Ectodermal cell (in vitro differentiated cells): ENCODE measurements around the gene RASSF1.
A peak's percentile ranks its signal among the peaks of the same experiment; 100 is the strongest.

Experiments
- H3K27ac ChIP-seq: 2 replicates; pipeline ENCODE4 v1.7.0; 2013; ENCODE audit warnings: mild to moderate bottlenecking, low read depth, low read length; ENCODE audit not compliant: insufficient read depth, poor library complexity, severe bottlenecking
- H3K27me3 ChIP-seq: 2 replicates; pipeline ENCODE4 v1.7.0; 2013; ENCODE audit warnings: mild to moderate bottlenecking, low read length; ENCODE audit not compliant: insufficient read depth, control insufficient read depth, poor library complexity, severe bottlenecking
- H3K36me3 ChIP-seq: one replicate; pipeline ENCODE4 v1.7.0; 2013; ENCODE audit warnings: low read length; ENCODE audit not compliant: control insufficient read depth, insufficient read depth
- H3K4me1 ChIP-seq: one replicate; pipeline ENCODE4 v1.7.0; 2013; ENCODE audit warnings: low read length; ENCODE audit not compliant: control insufficient read depth, insufficient read depth
- H3K4me3 ChIP-seq: 2 replicates; pipeline ENCODE4 v1.7.0; 2013; ENCODE audit warnings: low read depth, low read length, control low read depth; ENCODE audit not compliant: insufficient read depth
- H3K9me3 ChIP-seq: 2 replicates; pipeline ENCODE4 v1.7.0; 2013; ENCODE audit warnings: mild to moderate bottlenecking, low read length, moderate library complexity; ENCODE audit not compliant: control insufficient read depth
- WGBS, 2 experiments: methylation state at CpG; one replicate each; pipeline ENCODE4 v1.1.7; 2013; ENCODE audit warnings: missing lambda C conversion rate in 2 of 2; 5-methylcytosine and 5-hydroxymethylcytosine counted together

RASSF1 gene

GRCh38 chr3:50294492-50295403 is 45.9 kb downstream of the RASSF1 start:
- whole genome bisulfite sequencing, 2 experiments: 93% methylated on average over 22 of the region's 22 CpGs
- Histone ChIP-seq H3K4me1 (peaks cover 13% of the 10 kb centered on the region), H3K27ac (no peak overlapping the region), H3K9me3 (no peaks in the 10 kb centered on the region), H3K36me3 (peaks cover 3% of the 10 kb centered on the region), H3K4me3 (no peak overlapping the region), H3K27me3 (no peaks in the 10 kb centered on the region)

GRCh38 chr3:50294089-50294488 is 46.5 kb downstream of the RASSF1 start:
- Histone ChIP-seq H3K4me1 (peaks cover 13% of the 10 kb centered on the region), H3K9me3 (no peaks in the 10 kb centered on the region), H3K4me3 (no peak overlapping the region), H3K27me3 (no peaks in the 10 kb centered on the region), H3K36me3 (peaks cover 8% of the 10 kb centered on the region), H3K27ac (no peak overlapping the region)
- WGBS, 2 experiments: 90 to 91% methylated on average over 4 of the region's 4 CpGs

- WGBS, 2 experiments: 89 to 92% methylated on average over 12 of the region's 12 CpGs
- Histone ChIP-seq H3K9me3 (no peaks in the 10 kb centered on the region), H3K27ac (peak overlapping the region; percentile 39), H3K36me3 (peaks cover 16% of the 10 kb centered on the region), H3K4me3 (no peak overlapping the region), H3K27me3 (no peaks in the 10 kb centered on the region), H3K4me1 (peaks cover 6% of the 10 kb centered on the region)
These were observed 47.4 kb downstream of the RASSF1 start for GRCh38 chr3:50293079-50293801.

- 4 to 5% methylated on average over 67 of the region's 67 CpGs for WGBS, 2 experiments
- H3K4me1 ChIP-seq: peaks cover 4% of the 10 kb centered on the region
- H3K4me3 ChIP-seq: peak within 1 kb of the TSS; percentile 94
- H3K36me3 ChIP-seq: peaks cover 21% of the 10 kb centered on the region
- H3K27ac ChIP-seq: peak within 1 kb of the TSS; percentile 39
- H3K9me3 ChIP-seq: no peaks in the 10 kb centered on the region
- H3K27me3 ChIP-seq: no peaks in the 10 kb centered on the region
These were observed 48.2 kb downstream of the RASSF1 start, which contains the start of gene IFRD2 for GRCh38 chr3:50292159-50293078. Gene IFRD2 (minus strand): TSS chr3:50292429. CDS start chr3:50292274, 155 bp downstream.

GRCh38 chr3:50290161-50290641 is 50.4 kb downstream of the RASSF1 start:
- Histone ChIP-seq H3K27me3 (no peaks in the 10 kb centered on the region), H3K4me1 (peaks cover 4% of the 10 kb centered on the region), H3K4me3 (no peak overlapping the region), H3K36me3 (peaks cover 21% of the 10 kb centered on the region), H3K9me3 (no peaks in the 10 kb centered on the region), H3K27ac (no peak overlapping the region)
- WGBS, 2 experiments: 95 to 96% methylated on average over 16 of the region's 16 CpGs

GRCh38 chr3:50289130-50289529 is 51.5 kb downstream of the RASSF1 start:
- WGBS, 2 experiments: 92 to 95% methylated on average over 6 of the region's 6 CpGs
- Histone ChIP-seq H3K9me3 (no peaks in the 10 kb centered on the region), H3K36me3 (peaks cover 21% of the 10 kb centered on the region), H3K4me1 (peaks cover 4% of the 10 kb centered on the region), H3K27ac (no peak overlapping the region), H3K4me3 (no peak overlapping the region), H3K27me3 (no peaks in the 10 kb centered on the region)

GRCh38 chr3:50288387-50289007 is 52.1 kb downstream of the RASSF1 start:
- 95 to 97% methylated on average over 23 of the region's 23 CpGs for WGBS, 2 experiments
- H3K36me3 ChIP-seq: peaks cover 21% of the 10 kb centered on the region

GRCh38 chr3:50287262-50287661 is 53.4 kb downstream of the RASSF1 start:
- H3K4me3 ChIP-seq: no peak overlapping the region
- H3K27me3 ChIP-seq: no peaks in the 10 kb centered on the region
- peaks cover 21% of the 10 kb centered on the region for H3K36me3 ChIP-seq
- peaks cover 4% of the 10 kb centered on the region for H3K4me1 ChIP-seq
- H3K9me3 ChIP-seq: no peaks in the 10 kb centered on the region
- no peak overlapping the region for H3K27ac ChIP-seq
- WGBS, 2 experiments: 93 to 94% methylated on average over 1 of the region's 1 CpG

More at GRCh38 chr3:50288387-50289007, 52.1 kb downstream of the RASSF1 start:
- no peaks in the 10 kb centered on the region for H3K27me3 ChIP-seq
- no peak overlapping the region for H3K27ac ChIP-seq
- H3K9me3 ChIP-seq: no peaks in the 10 kb centered on the region
- H3K4me3 ChIP-seq: no peak overlapping the region
- H3K4me1 ChIP-seq: peaks cover 4% of the 10 kb centered on the region
